Kidney tubule cell (primary cell): ENCODE results near the gene CCL22.
"Not testable (repeated sequence)": the region's sequence is repeated elsewhere in the genome, so short reads cannot be mapped to it uniquely, and the experiment has no call there.

Source experiments
- DNase-seq: peaks from one replicate; pipeline ENCODE4 v3.0.0-alpha.2; 2018; ENCODE audit warnings: low spot score

Gene CCL22

GRCh38 chr16:57347858-57348257 is 10.7 kb upstream of the CCL22 start:
- no peak for DNase-seq

DNA sequence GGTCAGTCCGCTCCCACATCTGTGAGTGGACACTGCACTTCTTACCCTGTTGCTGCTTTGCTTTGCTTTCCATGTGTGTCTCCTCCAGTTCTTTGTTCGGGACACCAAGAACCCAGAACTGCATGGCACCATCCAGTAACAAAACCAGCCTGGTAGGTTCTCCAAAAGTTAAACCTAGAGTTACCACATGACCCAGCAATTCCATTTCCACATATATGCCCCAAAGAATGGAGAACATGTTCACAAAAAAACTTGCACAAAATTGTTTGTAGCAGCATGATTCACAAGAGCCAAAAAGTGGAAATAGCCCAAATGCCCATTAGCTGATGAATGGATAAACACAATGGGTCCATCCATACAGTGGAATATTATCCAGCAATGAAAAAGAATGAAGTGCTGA is 10.3 kb upstream of the CCL22 start:
- DNase-seq: no peak

- DNase-seq: no peak
These were observed 9.2 kb upstream of the CCL22 start for GRCh38 chr16:57349212-57350031.

DNA sequence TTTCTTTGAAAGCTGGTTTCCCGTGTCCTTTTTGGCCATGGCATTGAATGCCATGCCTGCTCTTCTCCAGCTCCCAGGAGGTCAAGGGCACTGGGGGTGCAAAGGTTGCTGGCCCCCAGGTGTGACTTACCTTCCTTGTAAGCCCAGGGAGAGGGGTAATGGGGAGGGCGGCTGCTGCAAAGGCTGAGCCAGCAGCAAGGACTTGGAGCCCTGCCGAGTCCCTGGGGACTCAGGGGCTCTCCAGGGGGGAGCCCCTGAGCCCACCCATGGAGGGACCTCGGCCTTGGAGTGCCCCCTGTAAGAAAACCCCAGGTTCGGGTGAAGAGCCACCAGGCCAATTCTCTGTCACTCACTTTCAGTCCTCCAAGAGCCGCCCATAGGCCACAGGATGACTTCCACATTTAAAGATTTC is 5.9 kb upstream of the CCL22 start:
- no peak for DNase-seq

- no peak for DNase-seq
These were observed 4.3 kb upstream of the CCL22 start for GRCh38 chr16:57354311-57354710.

GRCh38 chr16:57355898-57356414 is 2.6 kb upstream of the CCL22 start:
- DNase-seq: no peak

DNA sequence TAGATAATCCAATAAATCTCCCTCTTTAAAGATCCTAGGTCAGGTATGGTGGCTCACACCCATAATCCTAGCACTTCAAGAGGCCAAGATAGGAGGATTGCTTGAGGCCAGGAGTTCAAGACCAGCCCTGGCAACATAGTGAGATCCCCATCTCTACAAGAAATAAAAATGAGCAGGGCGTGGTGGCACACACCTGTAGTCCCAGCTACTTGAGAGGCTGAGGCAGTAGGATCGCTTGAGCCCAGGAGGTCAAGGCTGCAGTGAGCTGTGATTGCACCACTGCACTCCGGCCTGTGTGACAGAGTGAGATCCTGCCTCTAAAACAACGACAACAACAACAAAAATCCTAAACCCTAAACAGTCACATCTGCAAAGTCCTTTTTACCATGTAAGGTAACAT is 2.0 kb upstream of the CCL22 start:
- no peak for DNase-seq

- no peak for DNase-seq
These were observed 1.1 kb upstream of the CCL22 start for GRCh38 chr16:57357330-57358085.

DNA sequence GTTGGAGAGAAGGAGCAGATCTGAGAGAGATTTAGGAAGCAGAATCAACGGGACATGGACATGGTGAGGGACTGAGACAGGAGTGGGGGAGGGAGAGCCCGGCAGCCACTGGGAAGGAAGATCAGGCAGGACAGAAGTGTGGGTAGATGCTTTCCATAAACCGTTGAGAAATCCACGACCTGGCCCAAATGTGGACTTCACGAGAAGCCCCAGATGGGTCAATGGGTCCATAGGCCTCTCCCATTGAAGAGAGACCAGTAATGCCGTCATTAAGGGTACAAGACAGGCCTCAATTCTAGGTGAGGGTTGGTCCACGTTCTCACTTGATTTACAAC is 530 bp upstream of the CCL22 start:
- no peak for DNase-seq

- no peak for DNase-seq
These were observed 1.8 kb downstream of the CCL22 start for GRCh38 chr16:57360321-57360935.

DNA sequence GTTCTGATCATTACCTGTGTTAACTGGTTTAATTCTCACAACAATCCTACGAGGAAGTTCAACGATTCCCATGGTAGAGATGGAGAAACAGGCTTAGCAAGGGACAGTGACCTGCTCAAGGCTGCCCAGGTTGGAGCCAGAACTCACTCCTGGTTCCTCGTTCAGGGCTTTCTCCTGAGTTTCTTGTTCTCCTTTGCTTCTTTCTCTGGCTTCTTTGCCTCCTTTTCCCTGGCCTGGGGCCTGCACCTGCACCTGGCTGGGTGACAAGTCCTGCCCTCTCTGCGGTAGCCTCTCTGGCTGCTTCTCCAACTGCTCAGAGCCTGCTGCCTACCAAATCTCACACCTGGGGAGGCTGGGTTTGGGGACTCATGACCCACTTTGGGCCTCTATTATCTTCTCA is 2.8 kb downstream of the CCL22 start:
- no peak for DNase-seq

GRCh38 chr16:57364143-57364542 is 5.6 kb downstream of the CCL22 start:
- DNase-seq: no peak

- DNase-seq: no peak
These were observed 8.0 kb downstream of the CCL22 start for GRCh38 chr16:57366544-57367040.

DNA sequence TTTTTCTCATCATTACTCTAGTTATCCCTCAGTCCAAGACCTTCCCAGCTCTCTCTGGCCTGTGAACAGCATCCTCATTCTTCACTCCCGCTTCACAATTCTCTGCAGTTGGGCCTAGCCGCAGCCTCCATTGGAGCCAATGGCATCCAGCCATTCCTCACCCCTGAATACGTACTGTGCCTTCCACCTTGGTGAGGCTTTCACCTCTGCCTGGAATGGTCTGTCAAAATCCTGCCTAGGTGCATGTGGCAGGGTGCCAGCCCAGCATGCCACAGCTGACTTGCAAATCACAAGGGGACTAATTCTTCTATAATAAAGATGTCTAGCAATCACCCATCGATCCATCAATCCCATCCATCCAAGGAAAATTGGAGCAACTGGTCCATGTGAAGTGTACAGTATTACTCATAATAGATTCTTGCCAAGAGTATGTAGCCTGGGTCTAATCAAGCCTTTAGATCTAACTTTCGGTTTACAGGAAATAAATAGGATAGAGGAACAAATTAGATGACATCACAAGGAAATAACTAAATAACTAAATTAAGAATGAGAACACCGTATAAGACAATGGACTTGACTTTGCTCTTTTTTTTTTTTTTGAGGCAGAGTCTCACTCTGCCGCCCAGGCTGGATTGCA is 8.7 kb downstream of the CCL22 start:
- peak; percentile 60 for DNase-seq

DNA sequence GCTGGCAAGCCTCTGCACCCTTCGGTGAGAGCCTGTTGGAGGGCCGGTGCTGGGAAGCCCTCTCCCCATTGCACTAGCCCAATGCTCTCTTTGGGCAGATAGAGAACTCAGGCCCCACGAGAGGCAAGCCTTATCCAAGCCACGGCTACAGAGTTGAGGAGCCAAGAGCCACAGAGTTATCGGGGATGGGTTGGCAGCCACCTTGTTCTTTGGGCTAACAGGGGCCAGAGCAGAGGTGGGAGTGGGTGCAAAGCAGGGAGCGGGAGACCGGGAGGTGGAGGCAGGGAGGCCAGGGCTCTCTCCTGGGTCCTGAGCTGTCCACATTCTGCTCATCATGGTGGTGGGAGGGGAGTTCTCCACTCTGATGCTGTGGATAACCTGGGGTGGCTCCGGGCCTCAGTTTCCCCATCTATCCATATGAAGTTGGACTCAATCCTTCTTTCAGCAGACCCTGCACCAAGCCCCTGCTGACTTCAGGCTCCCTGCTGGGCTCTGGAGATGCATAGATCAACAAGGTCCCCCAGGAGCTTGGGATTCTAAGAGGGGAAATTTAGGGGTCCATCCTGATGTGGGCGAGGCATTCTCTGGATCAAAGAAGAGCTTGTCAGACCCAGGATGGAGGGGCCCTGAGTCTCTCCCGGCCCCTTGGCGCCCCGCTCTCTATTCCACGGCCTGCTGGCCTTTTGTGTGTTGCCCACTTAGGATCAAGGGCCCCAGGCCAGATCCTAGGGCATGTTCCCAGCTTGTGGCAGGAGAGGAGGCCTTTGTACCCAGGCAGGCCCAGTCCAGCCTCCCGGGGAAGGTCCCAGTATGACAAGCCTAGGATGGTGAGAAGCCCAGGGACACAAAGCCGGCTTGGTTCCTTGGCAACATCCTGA is 13.2 kb downstream of the CCL22 start:
- no peak for DNase-seq

GRCh38 chr16:57372372-57373116 is 14.0 kb downstream of the CCL22 start, which contains the start of gene CX3CL1:
Gene CX3CL1, plus strand, starts transcription at chr16:57372490. Its CDS starts 79 bp downstream, at chr16:57372569.
- peak; percentile 87 for DNase-seq

DNA sequence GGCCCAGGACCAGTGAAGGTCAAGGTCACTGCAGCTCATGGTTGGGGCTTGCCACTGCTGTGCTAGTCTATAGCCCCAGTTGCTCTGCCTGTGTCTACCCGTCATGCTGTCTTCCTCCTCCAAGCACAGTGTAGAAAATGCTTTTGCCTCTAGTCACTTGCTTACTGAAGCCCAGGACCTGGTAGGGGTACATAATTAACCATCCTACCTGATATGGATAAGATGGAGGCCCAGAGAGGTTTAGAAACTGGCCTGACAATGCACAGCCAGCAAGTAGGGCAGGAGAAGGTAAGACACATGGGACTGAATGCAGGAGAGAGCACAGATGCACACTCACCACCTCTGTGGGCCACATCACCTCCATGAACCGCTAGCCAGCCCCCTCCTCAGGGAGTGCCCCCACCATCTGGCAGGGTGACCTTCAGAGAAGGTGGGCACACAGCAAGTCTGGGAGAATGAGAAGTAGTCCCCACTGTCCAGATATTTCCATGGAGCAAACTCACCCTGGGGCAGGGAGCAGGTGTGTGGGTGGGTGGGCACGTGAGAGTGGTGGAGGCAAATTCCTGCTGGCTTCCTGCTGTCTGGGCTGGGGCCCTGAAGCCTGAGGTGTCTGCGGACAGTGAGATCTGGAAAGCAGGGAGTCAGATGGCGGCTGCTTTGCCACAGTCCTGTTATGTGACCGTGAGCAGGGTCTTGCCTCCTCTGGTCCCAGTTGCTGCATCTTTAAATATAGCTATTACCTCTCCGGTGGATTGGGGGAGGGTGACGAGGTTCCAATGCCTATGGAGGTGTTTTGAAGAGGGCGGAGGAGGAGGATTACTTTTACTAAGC is 14.7 kb downstream of the CCL22 start:
- peak; percentile 79 for DNase-seq

DNA sequence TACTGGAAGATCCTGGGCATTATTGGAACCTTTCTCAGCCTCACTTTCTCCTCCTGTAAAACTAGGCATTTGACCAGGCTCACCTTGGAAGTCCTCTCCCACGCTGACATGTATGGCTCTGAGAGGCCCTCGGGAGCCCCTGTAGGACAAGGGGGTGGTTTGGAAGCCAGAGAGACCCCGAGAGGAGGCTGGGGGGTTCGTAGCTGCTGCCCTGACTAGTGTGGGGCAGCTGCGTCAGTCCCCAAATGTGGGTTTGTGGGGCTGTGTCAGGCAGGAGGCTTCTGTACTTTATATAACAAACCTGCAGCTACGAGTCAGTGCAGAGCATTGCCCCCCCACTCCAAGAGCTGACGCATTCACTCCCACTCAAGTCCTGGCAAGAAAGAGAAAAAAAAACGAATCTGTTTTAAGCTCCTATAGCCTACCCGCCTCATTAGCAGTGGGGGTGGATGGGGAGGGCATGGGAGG is 15.5 kb downstream of the CCL22 start:
- peak; percentile 43 for DNase-seq

GRCh38 chr16:57374925-57375465 is 16.4 kb downstream of the CCL22 start:
- not testable (repeated sequence) for DNase-seq
